ENCODE results near the gene CNTN2.
A peak's percentile ranks its signal among the peaks of the same experiment; 100 is the strongest.

CNTN2 gene

GRCh38 chr1:205056956-205057568 is 14.1 kb downstream of the CNTN2 start:
- DNase-seq (ENCODE audit: low spot score) = no peak

DNA sequence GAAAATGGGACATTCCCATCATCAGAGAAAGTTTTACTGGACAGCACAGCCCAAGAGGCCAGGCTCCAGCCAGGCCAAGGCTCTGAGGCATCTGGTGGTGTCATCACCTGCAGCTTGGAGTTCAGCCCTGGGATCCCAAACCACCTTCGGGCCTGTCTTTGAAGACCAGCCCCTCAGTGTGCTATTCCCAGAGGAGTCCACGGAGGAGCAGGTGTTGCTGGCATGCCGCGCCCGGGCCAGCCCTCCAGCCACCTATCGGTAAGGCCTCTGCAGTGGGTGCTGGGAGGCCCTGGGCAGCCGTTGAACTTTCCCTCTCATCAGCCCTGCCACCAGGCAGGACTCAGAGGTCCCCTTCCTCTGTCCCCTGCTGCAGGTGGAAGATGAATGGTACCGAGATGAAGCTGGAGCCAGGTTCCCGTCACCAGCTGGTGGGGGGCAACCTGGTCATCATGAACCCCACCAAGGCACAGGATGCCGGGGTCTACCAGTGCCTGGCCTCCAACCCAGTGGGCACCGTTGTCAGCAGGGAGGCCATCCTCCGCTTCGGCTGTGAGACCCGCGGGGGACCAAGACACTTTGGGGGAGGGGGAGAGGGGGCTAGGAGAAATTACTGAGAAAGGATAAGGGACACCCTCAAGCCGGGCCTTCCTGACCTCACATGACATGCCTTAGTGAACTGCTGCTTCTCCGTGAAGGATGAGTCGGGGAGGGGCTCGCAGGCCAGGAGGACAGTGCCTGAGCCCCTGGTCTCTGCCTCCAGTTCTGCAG is 15.0 kb downstream of the CNTN2 start:
- DNase-seq (ENCODE audit: low spot score) = no peak

- DNase-seq (ENCODE audit: low spot score) = no peak
Measured at GRCh38 chr1:205058853-205059252, 15.8 kb downstream of the CNTN2 start.

- DNase-seq (ENCODE audit: low spot score) = no peak
Measured at GRCh38 chr1:205059660-205060059, 16.6 kb downstream of the CNTN2 start.

DNA sequence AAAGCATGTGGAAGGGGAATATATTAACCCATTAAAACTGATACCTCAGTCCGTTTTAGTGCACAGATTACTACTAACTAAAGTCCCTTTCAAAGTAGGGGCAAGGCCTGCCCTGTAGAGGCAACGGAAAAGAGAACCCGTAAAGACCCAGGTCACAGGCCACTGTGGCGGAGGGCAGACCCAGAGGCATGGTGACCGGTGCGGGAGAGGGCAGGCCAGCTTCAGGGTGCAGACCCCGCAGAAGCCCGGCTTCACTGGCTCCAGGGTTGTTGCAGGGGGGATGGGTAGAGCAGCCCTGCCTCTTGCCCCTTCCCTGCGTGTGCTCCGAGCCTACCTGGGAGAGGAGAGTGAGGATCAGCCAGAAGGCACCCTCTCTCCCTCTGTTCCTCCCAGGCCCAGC is 17.7 kb downstream of the CNTN2 start:
- no peak for DNase-seq (ENCODE audit: low spot score)

DNA sequence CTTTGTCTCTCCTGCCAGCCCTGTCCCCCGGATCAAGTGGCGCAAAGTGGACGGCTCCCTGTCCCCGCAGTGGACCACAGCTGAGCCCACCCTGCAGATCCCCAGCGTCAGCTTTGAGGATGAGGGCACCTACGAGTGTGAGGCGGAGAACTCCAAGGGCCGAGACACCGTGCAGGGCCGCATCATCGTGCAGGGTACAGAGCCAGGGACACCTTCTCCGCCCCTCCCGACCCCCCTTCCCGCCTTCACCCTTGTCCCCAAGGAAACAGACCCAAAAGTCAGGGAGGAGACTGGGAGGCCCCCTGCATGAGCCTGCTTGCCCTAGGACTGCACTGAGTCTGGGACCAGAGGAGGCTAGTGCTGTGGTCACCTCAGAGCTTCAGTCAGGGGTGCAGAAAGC is 18.2 kb downstream of the CNTN2 start:
- no peak for DNase-seq (ENCODE audit: low spot score)

DNA sequence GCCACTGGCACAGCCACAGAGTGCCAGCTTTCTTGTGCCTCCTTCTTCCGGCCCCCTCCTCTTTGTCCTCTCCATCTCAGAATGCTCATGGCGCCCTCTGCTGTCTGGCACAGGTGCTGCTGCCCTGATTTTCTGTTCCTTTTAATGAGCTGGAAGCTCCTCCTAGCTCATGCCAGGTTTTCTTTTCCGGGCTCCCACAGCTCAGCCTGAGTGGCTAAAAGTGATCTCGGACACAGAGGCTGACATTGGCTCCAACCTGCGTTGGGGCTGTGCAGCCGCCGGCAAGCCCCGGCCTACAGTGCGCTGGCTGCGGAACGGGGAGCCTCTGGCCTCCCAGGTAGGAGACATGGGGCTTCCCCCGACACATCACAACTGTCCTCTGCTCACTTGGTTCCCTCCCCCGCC is 18.7 kb downstream of the CNTN2 start:
- peak; percentile 29 for DNase-seq (ENCODE audit: low spot score)

GRCh38 chr1:205062319-205062718 is 19.3 kb downstream of the CNTN2 start:
- DNase-seq (ENCODE audit: low spot score) = no peak

DNA sequence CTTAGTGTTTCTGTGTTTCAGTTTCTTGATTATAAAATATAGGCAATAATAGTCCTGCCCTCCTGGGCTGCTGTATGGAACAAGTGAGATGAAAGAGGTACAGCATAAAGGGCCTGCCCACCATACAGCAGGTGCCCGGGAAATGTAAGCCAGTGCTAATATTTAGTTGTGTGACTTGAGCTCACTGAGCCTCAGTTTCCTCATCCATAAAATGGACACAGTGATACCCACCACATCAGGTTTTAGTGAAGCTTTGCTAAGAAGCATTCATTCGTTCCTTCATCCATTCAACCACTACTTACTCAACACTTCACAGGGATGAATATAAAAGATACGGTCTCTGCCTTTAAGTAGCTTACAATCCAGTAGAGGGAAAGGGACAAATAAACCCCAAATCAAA is 19.9 kb downstream of the CNTN2 start:
- no peak for DNase-seq (ENCODE audit: low spot score)

DNA sequence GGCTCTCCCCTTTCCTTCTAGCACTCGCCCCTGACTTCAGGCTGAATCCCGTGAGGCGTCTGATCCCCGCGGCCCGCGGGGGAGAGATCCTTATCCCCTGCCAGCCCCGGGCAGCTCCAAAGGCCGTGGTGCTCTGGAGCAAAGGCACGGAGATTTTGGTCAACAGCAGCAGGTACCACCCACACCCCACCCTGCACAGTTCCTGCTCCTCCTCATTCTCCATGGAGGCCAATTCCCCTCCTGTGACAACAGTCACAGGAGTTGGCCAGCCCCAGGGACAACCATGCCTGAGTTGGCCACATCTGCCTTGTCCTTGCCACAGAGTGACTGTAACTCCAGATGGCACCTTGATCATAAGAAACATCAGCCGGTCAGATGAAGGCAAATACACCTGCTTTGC is 21.3 kb downstream of the CNTN2 start:
- no peak for DNase-seq (ENCODE audit: low spot score)

DNA sequence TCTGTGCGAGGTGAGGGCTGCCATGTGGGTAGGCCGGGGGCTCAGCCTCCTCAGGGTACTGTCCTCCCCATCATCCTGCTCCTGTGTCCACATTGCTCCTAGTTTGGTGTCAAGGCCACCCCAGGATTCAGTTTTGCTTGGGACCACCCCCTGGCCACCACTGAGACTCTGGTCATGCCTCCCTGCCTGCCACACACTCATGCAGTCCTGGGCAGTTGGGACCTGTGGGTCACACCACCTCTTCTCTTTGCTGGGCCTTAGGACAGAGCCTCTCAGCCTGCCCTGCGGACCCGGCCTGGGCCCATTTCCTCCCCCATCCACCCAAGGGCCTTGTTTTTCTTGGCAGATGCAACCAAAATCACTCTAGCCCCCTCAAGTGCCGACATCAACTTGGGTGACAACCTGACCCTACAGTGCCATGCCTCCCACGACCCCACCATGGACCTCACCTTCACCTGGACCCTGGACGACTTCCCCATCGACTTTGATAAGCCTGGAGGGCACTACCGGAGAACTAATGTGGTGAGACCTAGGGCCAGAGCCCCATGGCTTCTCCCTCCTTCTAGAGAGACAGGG is 21.8 kb downstream of the CNTN2 start:
- DNase-seq (ENCODE audit: low spot score) = no peak

GRCh38 chr1:205065666-205066065 is 22.7 kb downstream of the CNTN2 start:
- no peak for DNase-seq (ENCODE audit: low spot score)

DNA sequence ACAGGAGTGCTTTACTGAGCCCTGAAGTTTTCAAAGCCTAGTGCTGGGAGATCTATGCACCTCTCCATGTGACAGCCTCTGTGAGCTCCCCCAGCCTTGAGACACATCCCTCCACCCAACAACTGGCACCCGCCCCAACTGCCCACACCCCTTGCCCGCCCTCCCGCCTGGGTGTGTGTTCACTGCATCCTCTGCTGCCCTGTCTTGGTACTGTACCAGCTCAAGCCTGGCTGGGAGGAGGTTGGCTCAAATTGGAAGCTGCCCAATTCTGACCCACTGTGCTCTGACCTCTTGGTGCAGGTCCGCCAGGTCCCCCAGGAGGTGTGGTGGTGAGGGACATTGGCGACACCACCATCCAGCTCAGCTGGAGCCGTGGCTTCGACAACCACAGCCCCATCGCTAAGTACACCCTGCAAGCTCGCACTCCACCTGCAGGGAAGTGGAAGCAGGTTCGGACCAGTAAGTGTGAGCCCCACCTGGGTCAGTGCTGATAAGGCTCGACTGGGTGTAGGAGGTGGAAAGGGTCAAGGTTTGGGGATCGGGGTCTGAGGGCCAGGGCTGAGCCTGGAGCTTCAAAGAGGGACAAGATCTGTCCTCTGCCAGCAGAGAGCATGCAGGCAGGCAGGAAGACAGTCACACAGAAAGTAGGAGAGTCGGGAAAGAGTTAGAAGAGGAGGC is 23.3 kb downstream of the CNTN2 start:
- DNase-seq (ENCODE audit: low spot score) = no peak

DNA sequence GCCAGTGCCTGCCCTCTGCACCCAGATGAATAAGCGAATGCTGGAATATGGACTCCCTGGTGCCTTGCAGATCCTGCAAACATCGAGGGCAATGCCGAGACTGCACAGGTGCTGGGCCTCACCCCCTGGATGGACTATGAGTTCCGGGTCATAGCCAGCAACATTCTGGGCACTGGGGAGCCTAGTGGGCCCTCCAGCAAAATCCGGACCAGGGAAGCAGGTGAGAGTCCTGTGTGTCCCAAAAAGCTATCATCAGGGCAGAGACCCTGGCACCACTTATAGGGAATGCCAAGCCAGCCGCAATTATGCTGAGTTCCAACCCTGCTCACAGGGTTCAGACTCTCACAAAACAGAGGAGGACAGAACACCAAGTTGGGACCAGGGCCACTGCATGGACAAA is 24.0 kb downstream of the CNTN2 start:
- DNase-seq (ENCODE audit: low spot score) = no peak

DNA sequence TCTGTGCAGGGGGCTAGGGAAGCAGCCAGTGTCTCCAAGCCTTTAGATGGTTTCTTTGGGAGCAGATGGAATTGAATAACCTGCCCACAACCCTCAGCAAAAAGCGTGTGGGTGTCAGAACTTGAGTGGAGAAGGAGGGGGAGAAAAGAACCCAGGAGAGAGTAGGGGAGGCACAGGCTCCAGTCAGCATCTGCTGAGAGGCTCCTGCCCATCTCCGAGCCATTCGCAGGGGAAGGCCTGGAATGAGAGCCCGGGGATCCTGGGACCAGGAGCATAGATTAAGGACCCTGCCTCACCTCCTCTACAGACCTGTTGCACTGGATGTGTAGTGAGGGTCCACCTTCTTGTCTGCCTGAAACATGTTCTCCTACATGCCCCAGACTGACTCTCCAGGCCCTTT is 25.0 kb downstream of the CNTN2 start:
- no peak for DNase-seq (ENCODE audit: low spot score)

GRCh38 chr1:205068457-205069040 is 25.5 kb downstream of the CNTN2 start:
- DNase-seq (ENCODE audit: low spot score) = no peak

GRCh38 chr1:205069371-205070125 is 26.5 kb downstream of the CNTN2 start:
- no peak for DNase-seq (ENCODE audit: low spot score)

GRCh38 chr1:205071028-205071409 is 28.0 kb downstream of the CNTN2 start:
- DNase-seq (ENCODE audit: low spot score) = no peak

DNA sequence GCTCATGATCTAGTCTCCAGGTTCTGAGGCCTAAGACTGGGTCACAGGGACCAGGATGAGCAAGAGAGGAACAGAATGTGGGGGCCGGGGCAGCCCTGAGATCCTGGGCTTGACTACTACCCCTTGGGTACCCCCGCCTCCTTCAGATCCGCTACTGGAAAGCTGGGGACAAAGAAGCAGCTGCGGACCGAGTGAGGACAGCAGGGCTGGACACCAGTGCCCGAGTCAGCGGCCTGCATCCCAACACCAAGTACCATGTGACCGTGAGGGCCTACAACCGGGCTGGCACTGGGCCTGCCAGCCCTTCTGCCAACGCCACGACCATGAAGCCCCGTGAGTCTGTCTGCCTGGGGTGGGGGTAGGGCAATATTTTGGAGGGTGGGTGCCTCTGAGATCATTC is 28.8 kb downstream of the CNTN2 start:
- no peak for DNase-seq (ENCODE audit: low spot score)

DNA sequence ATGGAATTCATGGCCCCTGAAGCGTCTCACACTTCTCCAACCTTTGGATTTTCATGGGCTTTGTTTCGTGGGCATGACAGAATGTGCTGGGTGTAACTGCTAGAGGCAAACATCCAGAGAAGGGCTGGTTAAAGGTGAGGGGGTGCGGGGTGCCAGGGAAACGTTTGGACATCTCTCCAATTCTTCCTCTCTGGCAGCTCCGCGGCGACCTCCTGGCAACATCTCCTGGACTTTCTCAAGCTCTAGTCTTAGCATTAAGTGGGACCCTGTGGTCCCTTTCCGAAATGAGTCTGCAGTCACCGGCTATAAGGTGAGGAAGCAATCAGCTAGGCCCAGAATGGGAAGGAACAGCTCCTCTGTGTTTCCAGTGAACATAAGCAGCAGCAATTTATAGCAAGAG is 29.3 kb downstream of the CNTN2 start:
- DNase-seq (ENCODE audit: low spot score) = no peak

DNA sequence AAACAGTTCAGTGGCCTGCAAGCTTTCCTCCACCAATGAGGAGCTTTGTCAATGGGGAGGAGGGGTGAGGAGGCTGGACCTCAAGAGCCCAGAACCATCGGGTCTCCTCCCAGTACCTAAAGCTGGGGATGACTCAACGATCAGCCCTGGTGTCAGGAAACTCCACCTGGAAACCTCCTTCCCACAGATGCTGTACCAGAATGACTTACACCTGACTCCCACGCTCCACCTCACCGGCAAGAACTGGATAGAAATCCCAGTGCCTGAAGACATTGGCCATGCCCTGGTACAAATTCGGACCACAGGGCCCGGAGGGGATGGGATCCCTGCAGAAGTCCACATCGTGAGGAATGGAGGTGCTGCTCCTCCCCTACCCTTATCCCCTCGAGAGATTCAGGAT is 29.9 kb downstream of the CNTN2 start:
- no peak for DNase-seq (ENCODE audit: low spot score)

- no peak for DNase-seq (ENCODE audit: low spot score)
Measured at GRCh38 chr1:205073511-205073910, 30.5 kb downstream of the CNTN2 start.
